ENCODE results near the gene ACBD3. TPM values are rescaled to one million over a fixed set of nuclear protein-coding genes. Genes with fewer than 3 reads are reported as not detected.
"Not testable (repeated sequence)": the region's sequence is repeated elsewhere in the genome, so short reads cannot be mapped to it uniquely, and the experiment has no call there.

Gene ACBD3
- 49.8 TPM for polyA plus RNA-seq (ENCODE audit: insufficient read length)

- peak; percentile 93 for DNase-seq
These were observed at the start of gene ACBD3 for GRCh38 chr1:226186124-226187018. TSS of gene ACBD3 (minus strand) at chr1:226186741. CDS start at chr1:226186675, 66 bp downstream.

GRCh38 chr1:226233806-226234205 lies 47.3 kb upstream of the ACBD3 start:
- DNase-seq, result no peak

- no peak for DNase-seq
These were observed 46.8 kb upstream of the ACBD3 start for GRCh38 chr1:226233293-226233692.

- no peak for DNase-seq
These were observed 40.1 kb upstream of the ACBD3 start for GRCh38 chr1:226226601-226227000.

DNA sequence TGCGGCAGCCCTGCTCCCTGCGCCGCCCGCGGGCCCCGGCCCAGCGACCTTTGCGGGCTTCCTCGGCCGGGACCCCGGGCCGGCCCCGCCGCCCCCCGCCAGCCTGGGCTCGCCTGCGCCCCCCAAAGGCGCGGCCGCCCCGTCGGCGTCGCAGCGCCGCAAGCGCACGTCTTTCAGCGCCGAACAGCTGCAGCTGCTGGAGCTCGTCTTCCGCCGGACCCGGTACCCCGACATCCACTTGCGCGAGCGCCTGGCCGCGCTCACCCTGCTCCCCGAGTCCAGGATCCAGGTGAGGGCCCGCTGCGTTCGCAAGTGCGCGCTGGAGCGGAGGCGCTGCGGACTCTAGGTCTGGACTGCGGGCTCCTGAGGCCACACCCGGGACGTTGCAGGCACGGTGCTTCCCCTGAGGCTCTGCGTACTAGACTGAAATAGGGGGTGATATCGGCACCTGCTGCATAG lies 37.3 kb upstream of the ACBD3 start:
- DNase-seq, result peak; percentile 38

DNA sequence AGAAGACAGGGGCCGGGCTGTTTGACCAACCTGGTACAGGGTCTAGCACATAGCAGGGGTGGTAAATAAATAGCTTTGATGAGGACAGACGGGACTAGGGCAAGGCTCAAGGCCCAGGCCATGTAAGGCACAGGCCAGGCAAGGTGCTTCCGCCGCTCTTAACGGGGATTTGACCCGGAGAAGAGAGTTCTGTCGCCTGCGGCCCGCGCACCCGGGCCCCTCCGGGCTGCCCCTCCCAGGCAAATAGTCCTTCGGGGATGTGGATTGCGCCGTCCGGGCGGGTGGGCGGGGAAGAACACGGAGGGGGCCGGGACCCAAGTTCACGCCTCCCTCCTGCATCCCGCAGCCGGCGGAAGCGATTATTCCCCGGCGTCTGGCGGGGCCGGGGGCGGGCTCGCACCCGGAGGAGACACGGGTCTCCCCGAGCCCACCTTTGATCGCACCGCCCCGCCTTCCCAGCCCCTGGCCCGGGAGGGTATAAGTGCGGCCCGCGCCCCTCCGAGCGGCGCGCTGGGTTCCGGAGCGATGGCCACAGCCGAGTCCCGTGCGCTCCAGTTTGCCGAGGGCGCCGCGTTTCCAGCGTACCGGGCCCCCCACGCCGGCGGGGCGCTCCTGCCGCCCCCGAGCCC lies 36.7 kb upstream of the ACBD3 start, which contains the start of gene MIXL1:
Gene MIXL1, plus strand, starts transcription at position 508 of the 629 bp plus-strand sequence. Its CDS starts 18 bp downstream, at position 526.
- no peak for DNase-seq

DNA sequence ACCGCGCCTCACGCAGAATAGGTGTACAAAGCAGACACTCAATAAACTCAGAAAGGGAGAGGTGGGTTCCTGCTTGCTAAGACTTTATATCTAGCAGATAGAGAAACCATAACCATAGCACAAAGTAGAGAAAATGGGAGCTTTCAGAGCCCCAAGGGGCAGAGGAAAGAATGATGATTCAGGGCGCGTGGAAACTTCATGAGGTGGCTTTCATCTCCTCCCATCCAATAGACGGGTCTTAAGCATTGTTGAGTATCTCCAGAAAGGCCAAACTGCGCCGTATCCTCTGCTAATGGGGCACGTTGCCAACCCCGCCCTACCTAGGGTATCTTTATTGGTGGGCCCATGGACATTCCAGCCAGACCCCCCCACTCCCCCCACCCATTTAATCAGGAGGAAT lies 36.1 kb upstream of the ACBD3 start:
- DNase-seq, result no peak

DNA sequence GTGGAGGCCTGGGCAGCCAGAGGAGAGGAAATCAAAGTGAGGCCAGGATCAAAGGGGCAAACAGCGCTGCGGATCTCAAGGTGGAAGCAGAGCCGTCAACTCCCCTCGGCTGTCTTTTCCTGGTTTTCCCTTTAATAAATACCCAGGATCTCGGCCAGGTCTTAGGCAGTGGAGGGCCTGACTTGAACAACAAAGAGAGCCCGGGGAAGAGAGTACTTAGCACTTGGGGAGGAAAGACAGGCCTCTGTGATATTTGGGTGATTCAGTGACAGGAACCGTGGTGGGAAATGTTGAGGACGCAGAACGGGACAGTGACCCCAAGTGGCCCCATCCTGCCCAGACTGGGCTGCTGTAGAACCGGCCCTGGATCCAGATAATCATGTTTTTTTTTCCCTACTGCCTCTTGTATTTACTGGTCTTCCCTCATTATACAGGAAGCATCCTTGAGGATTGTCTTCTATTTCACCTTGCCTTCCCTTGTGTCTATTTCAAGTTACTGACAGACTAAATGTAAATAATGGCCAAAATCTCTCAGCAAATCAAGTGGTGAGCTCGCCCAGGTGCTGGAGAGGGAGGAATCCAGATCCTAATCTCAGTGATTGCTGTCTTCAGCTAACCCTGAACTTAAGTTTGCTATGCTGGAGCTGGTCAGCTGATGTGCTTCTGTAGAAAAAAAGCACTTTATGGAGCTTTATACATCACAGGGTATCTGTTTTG lies 34.1 kb upstream of the ACBD3 start:
- DNase-seq, result no peak

DNA sequence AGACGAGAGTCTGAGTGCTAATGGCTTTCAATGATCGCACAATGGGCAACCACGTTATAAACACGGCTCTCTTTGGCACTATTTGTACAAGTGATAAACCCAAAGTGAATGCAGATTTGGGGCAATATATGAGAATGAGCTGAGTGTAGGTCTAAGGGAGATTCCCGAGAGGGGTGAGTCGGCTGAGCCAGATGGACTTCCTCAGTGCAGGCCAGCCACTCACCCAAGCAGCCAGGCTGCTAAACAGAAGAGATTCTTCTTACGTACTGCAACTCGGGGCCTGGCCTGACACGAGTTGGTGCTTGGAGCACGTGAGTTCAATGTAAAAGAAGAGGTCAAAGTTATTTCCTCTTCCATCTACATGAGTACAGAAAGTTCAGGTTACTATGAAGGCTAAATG lies 30.7 kb upstream of the ACBD3 start:
- DNase-seq, result no peak

- DNase-seq, result no peak
These were observed 29.5 kb upstream of the ACBD3 start for GRCh38 chr1:226216056-226216455.

DNA sequence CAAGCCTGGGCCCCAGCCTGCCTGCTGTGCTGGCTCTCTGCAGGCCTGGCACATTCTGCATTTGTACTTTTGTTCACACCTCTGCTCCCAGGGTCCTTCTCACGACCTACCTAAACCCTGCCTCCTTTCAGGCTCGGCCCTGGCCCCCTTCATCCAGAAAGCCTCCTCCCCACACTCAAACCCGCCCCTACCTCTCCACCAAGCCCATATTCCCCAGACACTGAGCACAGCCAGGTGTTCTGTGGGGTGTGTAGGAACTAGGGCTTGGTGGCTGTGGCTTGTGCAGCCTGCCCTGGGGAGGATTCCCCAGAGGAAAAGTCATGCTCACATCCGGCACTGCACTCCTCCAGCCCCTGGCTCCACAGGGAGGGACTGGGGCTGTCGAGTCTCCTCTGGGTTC lies 28.7 kb upstream of the ACBD3 start:
- no peak for DNase-seq

- no peak for DNase-seq
These were observed 26.0 kb upstream of the ACBD3 start for GRCh38 chr1:226212545-226212944.

DNA sequence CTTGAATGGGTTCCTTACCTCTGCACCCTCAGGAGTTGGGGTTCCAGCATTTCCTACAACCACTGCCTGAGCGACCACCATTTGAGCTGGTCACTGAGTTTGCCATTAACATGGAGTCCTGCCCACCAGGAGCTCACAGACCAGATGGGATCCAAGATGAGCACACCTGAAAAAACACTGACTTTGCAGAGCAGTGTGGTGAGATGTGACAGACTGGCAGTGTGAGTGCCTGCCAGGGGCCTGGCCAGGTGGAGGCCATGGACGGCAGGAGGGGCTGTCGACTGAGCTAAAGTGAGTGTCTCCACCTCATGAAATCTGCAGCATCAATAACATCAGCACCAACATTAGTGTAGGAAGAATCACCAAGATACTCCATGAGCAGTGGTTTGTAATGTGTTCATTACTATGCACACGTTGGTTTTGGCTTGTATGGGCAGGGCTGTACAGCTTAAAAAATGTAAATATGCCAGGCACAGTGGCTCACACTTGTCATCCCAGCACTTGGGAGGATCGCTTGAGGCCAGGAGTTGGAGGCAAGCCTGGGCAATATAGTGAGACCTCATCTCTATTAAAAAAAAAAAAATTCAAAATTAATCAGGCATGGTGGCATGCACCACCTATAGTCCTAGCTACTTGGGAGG lies 24.8 kb upstream of the ACBD3 start:
- DNase-seq, result no peak

DNA sequence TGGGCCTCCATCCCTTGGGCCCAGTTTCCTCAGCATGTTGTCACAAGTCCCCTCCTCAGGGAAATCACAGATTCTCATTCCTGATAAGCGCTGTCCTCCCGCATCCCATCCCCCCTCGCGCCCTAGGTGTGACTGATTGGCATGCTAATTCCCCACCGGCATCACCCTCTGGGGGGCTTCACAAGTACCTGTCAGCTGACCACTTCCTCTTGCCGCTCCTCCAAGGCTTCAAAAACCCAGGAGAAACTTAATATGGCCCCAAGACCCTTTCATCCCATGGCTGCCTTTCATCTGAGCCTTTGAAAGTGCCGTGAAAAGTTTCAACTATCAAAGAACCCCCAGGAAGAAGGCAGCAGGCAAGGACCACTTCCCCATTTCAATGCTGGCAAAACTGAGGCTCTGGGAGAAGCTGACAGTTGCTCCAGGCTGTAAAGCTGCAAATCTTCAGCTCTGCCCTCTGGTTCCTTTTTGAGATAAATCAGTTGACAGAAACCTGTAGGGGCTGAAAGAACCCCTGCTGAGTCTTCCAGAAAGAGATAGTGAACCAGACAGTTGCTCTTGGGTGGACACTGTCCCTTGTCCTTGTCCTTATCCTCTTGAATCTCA lies 24.1 kb upstream of the ACBD3 start:
- no peak for DNase-seq

DNA sequence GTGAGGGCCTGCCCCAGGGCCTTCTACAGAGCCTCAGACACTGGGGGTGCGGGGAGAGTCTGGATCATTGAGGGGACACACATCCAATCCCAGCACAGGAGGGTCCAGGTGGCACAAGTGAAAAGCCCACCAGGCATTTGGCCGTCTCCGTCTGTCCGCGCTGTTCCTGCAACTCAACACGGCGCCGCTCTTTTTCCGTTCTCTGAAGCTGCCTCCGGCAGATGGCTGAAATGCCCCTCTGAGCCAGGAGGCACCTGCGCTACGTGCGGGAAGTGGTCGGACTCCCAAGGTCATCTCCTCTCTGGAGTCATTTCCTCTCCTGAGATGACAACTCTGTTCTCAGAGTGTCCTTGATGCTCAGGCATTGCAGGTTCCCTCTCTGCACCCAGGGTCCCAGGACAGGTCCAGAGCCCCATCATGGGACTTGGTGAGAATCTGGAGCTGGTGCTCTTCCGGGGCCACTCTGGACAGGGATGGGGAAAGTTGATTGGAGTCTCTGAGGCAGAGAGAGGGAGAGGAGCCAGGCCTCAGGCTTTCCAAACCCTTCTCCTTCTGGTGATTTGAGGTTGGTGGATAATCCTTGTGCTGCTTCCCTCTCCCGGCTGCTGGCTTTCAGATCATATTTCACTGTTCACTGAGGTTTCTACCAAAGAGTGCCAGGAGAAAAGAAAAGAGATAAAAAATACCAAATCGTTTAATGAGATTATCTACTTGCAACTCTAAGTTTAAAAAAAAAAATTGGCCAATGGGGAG lies 22.9 kb upstream of the ACBD3 start:
- DNase-seq, result no peak

GRCh38 chr1:226207048-226207447 lies 20.5 kb upstream of the ACBD3 start:
- no peak for DNase-seq

DNA sequence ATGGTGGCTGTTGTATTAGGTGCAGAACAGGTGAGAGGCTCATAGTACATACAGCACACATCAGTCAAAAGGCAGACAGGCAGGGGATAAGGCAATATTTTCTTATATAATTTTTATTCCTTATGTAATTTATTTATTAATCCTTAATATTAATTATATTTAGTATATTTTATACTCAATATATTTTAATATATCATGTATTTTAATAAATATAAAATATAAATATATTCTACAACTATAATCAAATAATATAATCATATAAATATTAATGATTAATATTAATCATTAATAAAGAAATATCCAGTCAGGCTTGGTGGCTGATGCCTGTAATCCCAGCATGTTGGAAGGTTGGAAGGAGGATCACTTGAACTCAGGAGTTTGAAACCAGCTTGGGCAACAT lies 17.7 kb upstream of the ACBD3 start:
- DNase-seq, result no peak

DNA sequence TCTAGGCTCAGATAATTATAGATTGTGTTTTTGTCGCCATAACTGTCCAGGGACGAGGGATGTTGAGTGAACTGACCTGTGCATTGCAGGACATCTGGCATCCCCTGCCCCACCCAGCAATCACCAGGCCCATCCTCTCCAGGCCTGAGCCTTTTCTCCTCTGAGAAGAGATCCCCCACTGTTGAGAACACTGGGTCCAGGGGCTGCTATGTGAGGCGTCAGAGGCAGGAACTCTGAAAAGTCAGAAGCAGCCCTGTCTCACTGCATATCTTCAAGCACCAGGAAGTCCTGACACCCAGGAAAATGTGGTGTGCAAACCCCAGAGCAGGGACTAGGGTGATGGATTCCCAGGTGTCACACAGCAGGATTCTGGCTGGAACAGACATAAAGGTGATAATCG lies 17.1 kb upstream of the ACBD3 start:
- no peak for DNase-seq

DNA sequence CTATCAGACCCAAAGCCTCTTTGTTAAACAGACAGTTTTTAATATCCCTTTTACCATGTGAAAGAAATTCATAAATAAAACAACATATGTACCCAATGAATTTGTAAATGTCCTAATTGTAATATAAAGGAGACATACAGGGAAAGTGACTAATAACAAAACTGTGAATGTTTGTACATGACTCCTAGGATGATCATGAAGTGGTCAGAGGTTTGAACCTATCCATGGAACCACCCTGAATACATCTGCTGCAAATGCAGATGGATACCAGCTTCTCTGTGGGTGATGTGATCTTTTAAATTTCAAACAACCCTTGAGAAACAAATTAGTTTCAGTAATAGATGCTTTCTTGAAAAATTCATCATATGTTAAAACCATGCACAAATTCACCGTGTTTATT lies 16.7 kb upstream of the ACBD3 start:
- no peak for DNase-seq

DNA sequence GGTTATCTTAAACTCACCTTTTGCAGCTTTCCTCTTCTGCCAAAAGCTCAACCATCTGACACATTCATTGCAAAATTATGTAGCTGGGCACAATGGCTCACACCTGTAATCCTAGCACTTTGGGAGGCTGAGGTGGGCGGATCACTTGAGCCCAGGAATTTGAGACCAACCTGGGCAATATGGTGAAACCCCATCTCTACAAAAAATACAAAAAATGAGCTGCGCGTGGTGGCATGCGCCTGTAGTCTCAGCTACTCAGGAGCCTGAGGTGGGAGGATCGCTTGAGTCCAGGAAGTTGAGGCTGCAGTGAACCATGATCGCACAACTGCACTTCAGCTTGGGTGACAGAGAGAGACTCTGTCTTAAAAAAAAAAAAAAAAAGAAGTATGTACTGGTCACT lies 16.1 kb upstream of the ACBD3 start:
- DNase-seq, result not testable (repeated sequence)

GRCh38 chr1:226202246-226202645 lies 15.7 kb upstream of the ACBD3 start:
- no peak for DNase-seq

Measured in hindlimb muscle (tissue), 1 donor.